ENCODE data around the gene OLFML2A.

OLFML2A gene

DNA sequence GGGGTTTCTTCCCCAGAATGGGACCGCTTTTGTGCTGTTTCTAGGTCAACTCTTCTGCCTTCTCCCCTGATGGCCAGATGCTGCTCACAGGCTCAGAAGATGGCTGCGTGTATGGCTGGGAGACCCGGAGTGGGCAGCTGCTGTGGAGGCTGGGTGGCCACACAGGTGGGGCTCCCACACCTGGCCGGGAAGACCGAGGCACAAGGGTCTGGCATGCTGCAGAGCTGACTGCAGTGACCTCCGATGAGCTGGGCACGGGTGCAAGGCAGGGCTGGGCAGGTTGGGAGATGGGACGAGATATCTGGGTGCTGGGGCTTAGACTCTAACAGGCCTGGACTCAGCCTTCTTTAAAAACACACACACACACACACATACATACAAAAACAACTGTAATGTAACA lies 77.2 kb downstream of the OLFML2A start:
- no peak for DNase-seq (ENCODE audit: low read depth)

DNA sequence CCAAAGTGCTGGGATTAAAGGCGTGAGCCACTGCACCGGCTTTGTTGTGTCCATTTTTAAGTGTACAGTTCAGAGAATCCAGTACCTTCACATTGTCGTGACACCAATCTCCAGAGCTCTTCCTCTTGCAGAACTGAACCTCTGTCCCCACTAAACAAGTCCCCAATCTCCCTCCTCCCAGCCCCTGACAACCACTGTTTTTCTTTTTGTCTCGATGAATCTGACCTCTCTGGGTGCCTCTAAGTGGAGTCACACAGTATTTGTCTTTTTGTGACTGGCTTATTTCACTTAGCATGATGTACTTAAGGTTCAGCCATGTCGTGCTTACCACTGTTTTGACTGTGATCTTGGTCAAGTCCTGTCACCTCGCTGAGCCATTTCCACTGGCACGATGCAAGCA lies 77.9 kb downstream of the OLFML2A start:
- DNase-seq (ENCODE audit: low read depth), result no peak

DNA sequence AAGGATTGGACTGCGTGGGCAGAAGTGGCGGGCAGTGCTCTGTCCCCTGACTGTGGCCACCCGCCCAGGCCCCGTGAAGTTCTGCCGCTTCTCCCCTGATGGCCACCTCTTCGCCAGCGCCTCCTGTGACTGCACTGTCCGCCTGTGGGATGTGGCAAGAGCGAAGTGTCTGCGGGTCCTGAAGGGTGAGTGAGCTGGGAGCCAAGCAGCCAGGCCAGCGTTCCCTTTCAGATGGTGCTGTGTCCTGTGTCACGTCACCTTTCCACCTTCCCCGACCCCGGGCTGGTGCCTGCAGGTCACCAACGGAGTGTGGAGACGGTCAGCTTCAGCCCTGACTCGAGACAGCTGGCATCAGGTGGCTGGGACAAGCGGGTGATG lies 78.6 kb downstream of the OLFML2A start:
- no peak for DNase-seq (ENCODE audit: low read depth)

DNA sequence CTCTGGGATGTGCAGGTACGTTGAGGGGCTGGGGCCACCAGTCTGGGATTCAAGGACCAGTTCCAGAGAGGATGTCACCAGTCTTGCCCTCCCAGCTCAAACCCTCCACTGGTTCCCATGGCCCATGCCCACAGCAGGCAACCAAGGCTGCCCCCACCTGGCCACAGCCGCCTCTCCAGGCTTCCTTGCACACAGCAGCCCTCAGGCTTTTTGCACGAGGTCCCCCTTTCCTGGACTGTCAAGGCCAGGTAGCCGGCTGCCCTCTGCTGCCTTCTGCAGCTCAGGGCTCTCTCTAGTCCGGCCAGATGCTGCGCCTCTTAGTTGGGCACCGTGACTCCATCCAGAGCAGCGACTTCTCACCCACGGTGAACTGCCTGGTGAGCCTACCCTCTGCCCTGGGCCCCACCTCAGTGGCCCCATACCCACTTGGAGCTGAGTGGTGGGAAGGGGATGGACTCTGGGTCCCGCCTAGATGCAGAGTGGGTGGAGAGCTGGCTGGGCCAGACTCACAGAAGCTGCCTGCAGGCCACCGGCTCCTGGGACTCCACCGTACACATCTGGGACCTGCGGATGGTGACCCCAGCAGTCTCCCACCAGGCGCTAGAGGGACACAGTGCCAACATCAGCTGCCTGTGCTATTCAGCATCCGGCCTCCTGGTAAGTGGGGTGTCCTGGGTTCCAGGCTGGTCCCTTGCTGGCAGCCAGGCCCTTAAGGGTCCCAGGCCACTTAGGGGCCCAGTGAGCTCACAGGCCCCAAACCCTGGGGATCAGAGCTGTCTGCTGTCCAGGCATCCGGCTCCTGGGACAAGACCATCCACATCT lies 79.2 kb downstream of the OLFML2A start:
- no peak for DNase-seq (ENCODE audit: low read depth)

DNA sequence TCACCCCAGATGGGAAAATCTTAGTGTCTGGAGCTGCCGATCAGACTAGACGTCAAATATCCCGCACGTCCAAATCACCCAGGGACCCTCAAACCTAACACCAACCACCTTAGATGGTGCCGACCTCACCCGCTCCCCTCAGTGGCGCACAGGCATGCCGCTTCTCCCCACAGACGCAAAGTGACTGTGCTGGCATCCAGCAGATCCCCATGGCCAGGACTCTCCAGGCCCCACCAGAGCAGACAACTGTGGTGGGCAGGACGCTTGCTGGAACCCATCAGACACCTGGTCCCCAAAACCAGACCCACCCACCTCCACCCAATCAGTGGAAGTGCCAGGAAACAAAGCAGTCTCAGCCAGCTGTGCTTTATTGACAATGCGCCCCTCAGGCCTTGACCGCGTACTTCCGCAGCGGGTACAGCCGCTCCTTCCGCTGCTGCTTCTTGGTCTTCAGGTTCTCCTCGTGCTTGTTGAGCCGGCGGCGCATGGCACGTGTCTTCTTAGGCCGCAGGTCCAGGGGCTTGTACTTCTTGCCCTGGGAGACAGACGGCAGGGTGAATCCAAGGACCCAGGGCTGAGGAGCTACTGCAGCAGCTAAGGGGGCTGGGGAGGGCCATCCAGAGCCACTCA lies 80.7 kb downstream of the OLFML2A start:
- no peak for DNase-seq (ENCODE audit: low read depth)

DNA sequence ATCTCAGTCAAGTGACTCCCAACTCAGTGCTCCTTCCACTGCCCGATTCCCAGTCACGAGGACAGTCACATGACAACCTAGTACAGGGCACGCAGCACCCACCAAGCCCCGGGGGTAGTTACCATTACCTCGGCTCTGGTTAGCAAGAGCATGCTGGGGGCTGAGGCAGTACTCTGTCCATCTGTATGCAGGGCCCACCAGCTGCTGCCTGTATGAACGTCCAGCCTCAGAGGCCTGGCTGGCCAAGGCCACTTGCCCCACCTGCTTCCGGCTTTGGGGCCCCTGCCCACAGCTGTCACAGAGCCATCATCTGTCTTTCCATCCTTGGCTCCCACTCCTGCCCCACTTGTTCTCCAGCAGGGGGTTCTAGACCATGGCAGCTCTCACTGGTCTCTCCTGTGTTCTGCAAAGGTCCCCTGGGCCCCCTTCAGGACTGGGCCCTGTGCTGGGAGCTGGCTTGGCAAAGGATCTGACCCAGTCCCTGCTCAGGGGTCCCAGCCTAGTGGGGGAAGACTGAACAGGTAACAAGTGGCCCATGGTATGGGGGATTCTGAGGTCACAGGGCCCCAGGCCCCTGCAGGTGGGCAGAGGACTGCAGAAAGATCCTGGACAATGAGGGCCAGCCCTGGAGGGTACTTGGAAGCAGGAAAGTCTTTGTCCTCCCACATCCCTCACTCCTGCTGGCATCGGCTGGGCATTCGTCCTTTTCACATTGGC lies 81.6 kb downstream of the OLFML2A start:
- no peak for DNase-seq (ENCODE audit: low read depth)

DNA sequence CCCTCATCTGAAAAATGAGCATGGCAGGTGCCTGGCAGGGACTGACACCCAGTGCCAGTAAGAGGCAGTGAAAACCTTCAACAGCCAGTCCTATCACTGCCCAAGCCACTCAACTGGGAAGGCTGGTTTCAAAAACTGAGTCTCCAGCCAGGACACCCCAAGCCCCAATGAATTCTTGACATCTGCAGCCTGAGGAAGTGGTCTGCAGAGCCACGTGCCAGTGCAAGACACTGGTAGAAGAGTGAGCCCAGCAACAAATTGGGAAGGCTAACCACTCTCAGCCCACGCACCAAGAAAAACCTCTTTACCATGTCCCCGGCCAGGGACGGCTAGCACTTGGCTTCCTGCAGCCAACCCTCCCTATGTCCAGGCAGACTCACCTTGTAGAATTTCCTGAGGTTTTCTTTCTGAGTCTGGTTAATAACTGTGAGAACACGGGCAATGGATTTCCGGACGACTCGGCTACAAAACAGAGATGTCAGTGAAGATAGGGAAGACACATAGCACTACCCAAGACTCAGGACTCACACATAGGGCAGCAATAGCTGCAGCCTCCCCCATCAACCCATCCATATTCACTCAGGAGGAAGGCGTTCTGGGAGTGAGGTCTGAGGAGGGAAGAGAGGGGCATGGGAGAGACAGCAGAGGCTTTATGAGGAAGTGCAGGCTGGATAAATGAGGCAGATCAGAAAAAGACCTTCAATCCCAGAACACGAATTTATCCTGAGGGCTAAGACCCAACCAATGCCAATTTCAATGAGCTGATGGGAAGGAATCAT lies 83.1 kb downstream of the OLFML2A start:
- no peak for DNase-seq (ENCODE audit: low read depth)

DNA sequence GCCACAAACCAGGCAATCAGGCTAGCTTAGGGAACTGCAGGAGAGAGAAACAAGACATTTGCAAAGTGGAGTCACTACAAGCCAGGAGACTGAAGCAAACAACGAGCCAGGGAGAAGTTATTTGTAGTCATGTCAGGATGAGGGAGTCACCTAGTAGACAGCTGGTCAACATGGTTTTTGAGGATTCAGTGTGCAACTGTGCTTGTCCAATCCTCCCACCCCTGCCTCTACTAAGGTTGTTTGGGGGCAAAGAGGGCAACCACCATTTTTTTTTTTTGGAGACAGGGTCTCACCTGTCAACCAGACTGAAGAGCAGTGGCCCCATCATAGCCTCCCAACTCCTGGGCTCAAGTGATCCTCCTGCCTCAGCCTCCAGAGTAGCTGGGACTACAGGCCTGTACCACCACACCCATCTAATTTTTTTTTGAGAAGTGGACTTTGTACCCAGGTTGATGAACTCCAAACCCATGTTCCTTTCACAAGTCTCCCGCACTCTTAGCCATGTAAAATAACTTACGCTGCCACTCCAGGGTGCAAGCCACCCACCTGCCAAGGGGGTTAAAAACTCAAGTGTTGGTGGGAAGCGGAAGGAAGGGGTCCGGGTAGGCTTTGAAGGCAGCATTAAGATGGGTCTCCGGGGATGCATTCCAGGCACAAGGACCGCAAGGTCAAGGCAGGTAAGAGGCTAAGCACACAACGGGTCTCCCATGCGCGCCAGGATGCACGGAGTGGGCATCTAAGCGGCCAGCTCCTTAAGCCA lies 83.8 kb downstream of the OLFML2A start:
- DNase-seq (ENCODE audit: low read depth), result no peak

DNA sequence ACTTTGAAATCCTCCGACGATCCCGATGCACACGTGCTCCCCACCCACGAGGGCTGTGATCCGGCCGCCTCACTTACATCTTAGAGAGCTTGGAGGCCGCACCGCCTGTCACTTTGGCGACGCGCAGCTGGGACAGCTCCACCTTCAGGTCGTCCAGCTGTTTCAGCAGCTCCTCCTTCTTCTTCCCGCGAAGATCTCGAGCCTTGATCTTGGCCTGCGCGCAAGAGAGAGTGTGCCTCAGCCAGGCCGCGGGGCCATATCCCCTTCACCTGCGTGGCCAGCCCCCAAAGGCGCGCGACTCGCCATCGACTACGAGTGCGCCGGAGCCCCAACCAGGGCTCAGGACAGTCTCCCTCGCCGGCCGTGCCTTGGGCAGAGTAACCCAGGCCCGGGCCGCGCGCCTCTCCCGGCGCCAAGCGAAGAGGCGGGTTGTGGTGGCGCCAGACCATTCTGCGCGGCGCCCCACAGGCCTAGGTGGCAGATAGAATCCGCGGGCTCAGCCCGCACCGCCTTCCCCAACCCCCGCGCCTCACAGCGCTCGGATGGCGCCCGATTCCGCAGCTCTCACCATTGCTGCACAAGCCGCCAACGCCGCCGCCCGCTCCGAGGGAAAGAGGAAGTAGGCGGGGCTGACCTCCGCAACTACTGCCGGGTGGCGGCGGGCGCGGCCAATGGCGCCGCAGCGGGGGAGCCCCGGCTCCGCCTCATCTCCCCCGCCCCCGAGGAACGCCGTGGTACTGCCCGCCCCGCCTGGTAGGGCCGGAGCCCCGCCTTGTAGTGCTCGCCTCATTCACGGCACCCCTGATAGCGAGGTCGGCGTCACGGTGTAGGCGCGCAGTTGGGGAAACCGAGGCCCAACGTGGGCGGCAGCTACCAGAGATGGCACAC lies 84.7 kb downstream of the OLFML2A start, which contains the start of the genes ARPC5L and RPL35:
Gene ARPC5L, plus strand, starts transcription at position 789 of the 888 bp plus-strand sequence. CDS start 7,161 bp downstream, outside the sequence.
Gene RPL35, minus strand, starts transcription at position 616 of the 888 bp plus-strand sequence. Its CDS starts 45 bp downstream, at position 571.
- peak; percentile 89 for DNase-seq (ENCODE audit: low read depth)

DNA sequence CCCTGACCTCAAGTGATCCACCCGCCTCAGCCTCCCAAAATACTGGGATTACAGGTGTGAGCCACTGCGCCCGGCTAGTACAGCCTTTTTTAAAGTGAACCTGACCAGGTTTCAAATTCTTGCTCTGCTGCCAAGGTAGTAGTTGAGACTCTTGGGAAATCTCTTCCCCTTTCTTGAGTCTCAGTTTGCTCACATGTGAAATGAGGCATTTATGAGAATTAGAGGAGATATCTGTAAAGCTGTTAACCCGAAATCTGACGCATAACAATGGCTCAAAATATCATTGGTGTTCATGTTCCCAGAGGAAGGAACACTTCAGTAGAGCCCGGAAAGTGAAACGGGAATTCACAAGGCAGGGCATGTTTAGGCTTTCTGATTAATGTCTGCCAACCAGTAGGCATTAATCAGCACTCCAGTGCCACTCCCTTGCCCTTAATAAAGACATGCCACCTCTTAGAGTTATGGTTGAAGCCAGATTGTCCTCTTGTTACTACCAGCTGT lies 86.5 kb downstream of the OLFML2A start:
- no peak for DNase-seq (ENCODE audit: low read depth)
